Heart right ventricle (tissue), 16 donors: ENCODE results near the gene HES7. TPM values are rescaled to one million over a fixed set of nuclear protein-coding genes. Genes with fewer than 3 reads are reported as not detected.

Experiments used
- ATAC-seq, 8 donors: fragments of 200-7000 bp; cut with Tn5 transposase; one replicate each; pipeline ENCODE4 v1.9.1; 2020; ENCODE audit warnings: mild to moderate bottlenecking in 8 of 8, moderate library complexity in 8 of 8, moderate number of reproducible peaks in 1 of 8
- DNase-seq, 2 donors: peaks; one replicate each; pipeline ENCODE4 v3.0.0-alpha.2; 2020
- H3K27ac ChIP-seq, 10 donors: fragments of 200-600 bp; sonication (generic) in 2 of 10; one replicate each; pipeline versions ENCODE4 v1.5.0 to v1.8.0; 2020 to 2022; ENCODE audit warnings: mild to moderate bottlenecking in 3 of 10
- H3K27me3 ChIP-seq, 7 donors: fragments of 200-600 bp; one replicate each; pipeline ENCODE4 v1.8.0; 2021 to 2022; ENCODE audit warnings: mild to moderate bottlenecking in 2 of 7
- H3K36me3 ChIP-seq, 9 donors: fragments of 200-600 bp; sonication (generic) in 1 of 9; one replicate each; pipeline versions ENCODE4 v1.5.0 to v1.8.0; 2020 to 2022; ENCODE audit warnings: mild to moderate bottlenecking in 2 of 9
- H3K4me1 ChIP-seq, 9 donors: fragments of 200-600 bp; sonication (generic) in 1 of 9; one replicate each; pipeline versions ENCODE4 v1.5.0 to v1.8.0; 2020 to 2022; ENCODE audit warnings: mild to moderate bottlenecking in 4 of 9
- H3K4me3 ChIP-seq, 10 donors: fragments of 200-600 bp; sonication (generic) in 2 of 10; one replicate each; pipeline versions ENCODE4 v1.5.0 to v1.8.0; 2020 to 2022; ENCODE audit warnings: mild to moderate bottlenecking in 7 of 10, moderate library complexity in 2 of 10
- H3K9me3 ChIP-seq, 11 donors: fragments of 200-600 bp in 10 of 11; sonication (generic) in 2 of 11; one replicate each; pipeline versions ENCODE4 v1.5.0 to v1.8.0; 2013 to 2022; ENCODE audit warnings: mild to moderate bottlenecking in 2 of 11, control low read depth in 1 of 11, moderate library complexity in 1 of 11
- WGBS, 2 donors: extraction: QIAGEN DNeasy Blood & Tissue Kit; methylation state at CpG; one replicate each; pipeline ENCODE4 v1.1.7; 2013; ENCODE audit warnings: inconsistent platforms in 1 of 2; 5-methylcytosine and 5-hydroxymethylcytosine counted together
- intact Hi-C, 10 donors: fragments of 100-400 bp; cut with DNase I; formaldehyde crosslinking; loops; one replicate each; pipeline versions ENCODE4 v1.11.1 to v1.14.2; 2022
- polyA plus RNA-seq, 2 donors: library from polyadenylated mRNA; stranded (reverse); fragments of 200-250 nt; gene quantifications; one replicate each; pipeline ENCODE4 v1.2.3, GENCODE V29; 2013
- total RNA-seq, 10 donors: library from RNA; stranded (reverse); fragmentation: NEBNext Ultra II Directional in 3 of 10; extraction: Animal tissue kit (Norgen Biotek cat#: 25700) in 3 of 10; gene quantifications; one replicate each; pipeline versions ENCODE4 v1.2.1 to v1.2.4, GENCODE V29; 2021 to 2023
- TF ChIP-seq, protein P1 (sequence below), 9 donors: fragments of 200-600 bp; sonication (generic) in 2 of 9; IDR thresholded peaks; one replicate each; pipeline versions ENCODE4 v1.5.0 to v1.8.0; 2021 to 2022; ENCODE audit warnings: antibody characterized with exemption in 9 of 9, mild to moderate bottlenecking in 5 of 9, moderate library complexity in 1 of 9
- donor health status: Arrhythmogenic right ventricular cardiomyopathy.
- donor health status: ischemic (EF 13 %, LVEDD 7.1; RV severe dilation, severe dysfunction).
- donor health status: healthy with polysubstance abuse.
- donor health status: DM: no; HTN: yes; CAD: no.
- donor health status: DM: no; HTN: no; CAD: no.
- donor health status: ischemic (EF 25% LVEDD 6.9; RV normal size, moderate dysfunction).
- donor health status: ischemic (EF 25% LVEDD 5.7; RV mildly dilated, moderate dysfunction).
- donor health status: healthy.
- donor health status: DM: yes; HTN: yes; CAD: no.
- donor health status: Ischemic cardiomyopathy.
- donor health status: ischemic (EF 35%, LVEDD 5.7; RV mildly dilated, moderate dysfunction).
- donor health status: nonischemic (EF 11% LVEDD 7.7; RV severe dilation, severe dysfunction).
- donor health status: DM: yes; HTN: yes; CAD: no.
- donor health status: PGD.
- donor health status: ischemic (EF 29% LVEDD 5.4; RV normal size, mild dysfunction).
- donor health status: nonischemic (EF 23%, LVEDD 6.1; RV moderate dilation, normal function).

The HES7 gene
- total and polyA plus RNA-seq, 12 donors: 0.17 to 1.5 (median 0.42) TPM; not detected in 5

- 2% methylated on average over 46 of the region's 46 CpGs for WGBS, 2 donors
- peaks cover 16 to 46% (median 44%) of the 10 kb centered on the region in 9 donors for H3K36me3 ChIP-seq
- peaks cover 2 to 40% (median 28%) of the 10 kb centered on the region in 9 donors for H3K4me1 ChIP-seq
- no peaks in the 10 kb centered on the region for H3K9me3 ChIP-seq
- peak; percentile 91 to 97 (median 94) for ATAC-seq
- intact Hi-C loops: loop anchor here in 6 of 10 donors (1.0 to 5.0 kb wide), 7 partner anchors 12 to 158 kb away; partner anchors contain the start of gene SLC25A35 (in 1 of the 6)
- H3K4me3 ChIP-seq: peak overlapping the region in 7 of 10 donors; percentile 6 to 40 (median 21)
- no peaks in the 10 kb centered on the region for H3K27me3 ChIP-seq
- TF ChIP-seq, protein P1, sequence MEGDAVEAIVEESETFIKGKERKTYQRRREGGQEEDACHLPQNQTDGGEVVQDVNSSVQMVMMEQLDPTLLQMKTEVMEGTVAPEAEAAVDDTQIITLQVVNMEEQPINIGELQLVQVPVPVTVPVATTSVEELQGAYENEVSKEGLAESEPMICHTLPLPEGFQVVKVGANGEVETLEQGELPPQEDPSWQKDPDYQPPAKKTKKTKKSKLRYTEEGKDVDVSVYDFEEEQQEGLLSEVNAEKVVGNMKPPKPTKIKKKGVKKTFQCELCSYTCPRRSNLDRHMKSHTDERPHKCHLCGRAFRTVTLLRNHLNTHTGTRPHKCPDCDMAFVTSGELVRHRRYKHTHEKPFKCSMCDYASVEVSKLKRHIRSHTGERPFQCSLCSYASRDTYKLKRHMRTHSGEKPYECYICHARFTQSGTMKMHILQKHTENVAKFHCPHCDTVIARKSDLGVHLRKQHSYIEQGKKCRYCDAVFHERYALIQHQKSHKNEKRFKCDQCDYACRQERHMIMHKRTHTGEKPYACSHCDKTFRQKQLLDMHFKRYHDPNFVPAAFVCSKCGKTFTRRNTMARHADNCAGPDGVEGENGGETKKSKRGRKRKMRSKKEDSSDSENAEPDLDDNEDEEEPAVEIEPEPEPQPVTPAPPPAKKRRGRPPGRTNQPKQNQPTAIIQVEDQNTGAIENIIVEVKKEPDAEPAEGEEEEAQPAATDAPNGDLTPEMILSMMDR (IDR thresholded peaks at IDR 0.05): peak; percentile 84 to 94 (median 90)
- peak; percentile 95 to 96 for DNase-seq
- peak overlapping the region; percentile 30 to 84 (median 72) for H3K27ac ChIP-seq
Observed at GRCh38 chr17:8138672-8139371, 14.9 kb upstream of the HES7 start.

GRCh38 chr17:8138374-8138671 is 14.4 kb upstream of the HES7 start:
- H3K4me1 ChIP-seq: peaks cover 2 to 40% (median 28%) of the 10 kb centered on the region in 9 donors
- TF ChIP-seq, protein P1 (IDR thresholded peaks at IDR 0.05): no peak
- H3K27me3 ChIP-seq: no peaks in the 10 kb centered on the region
- peak overlapping the region in 9 of 10 donors; percentile 49 to 84 (median 72) for H3K27ac ChIP-seq
- H3K4me3 ChIP-seq: peak overlapping the region in 7 of 10 donors; percentile 6 to 40 (median 21)
- H3K36me3 ChIP-seq: peaks cover 12 to 41% (median 39%) of the 10 kb centered on the region in 9 donors
- no peak for DNase-seq
- intact Hi-C loops: loop anchor here in 6 of 10 donors (1.0 to 5.0 kb wide), 6 partner anchors 16 to 159 kb away; partner anchors contain the start of gene SLC25A35 (in 1 of the 6)
- WGBS, 2 donors: 0 to 3% methylated on average over 7 of the region's 7 CpGs
- peak in 1 of 8 donors; percentile 34 for ATAC-seq
- no peaks in the 10 kb centered on the region for H3K9me3 ChIP-seq

DNA sequence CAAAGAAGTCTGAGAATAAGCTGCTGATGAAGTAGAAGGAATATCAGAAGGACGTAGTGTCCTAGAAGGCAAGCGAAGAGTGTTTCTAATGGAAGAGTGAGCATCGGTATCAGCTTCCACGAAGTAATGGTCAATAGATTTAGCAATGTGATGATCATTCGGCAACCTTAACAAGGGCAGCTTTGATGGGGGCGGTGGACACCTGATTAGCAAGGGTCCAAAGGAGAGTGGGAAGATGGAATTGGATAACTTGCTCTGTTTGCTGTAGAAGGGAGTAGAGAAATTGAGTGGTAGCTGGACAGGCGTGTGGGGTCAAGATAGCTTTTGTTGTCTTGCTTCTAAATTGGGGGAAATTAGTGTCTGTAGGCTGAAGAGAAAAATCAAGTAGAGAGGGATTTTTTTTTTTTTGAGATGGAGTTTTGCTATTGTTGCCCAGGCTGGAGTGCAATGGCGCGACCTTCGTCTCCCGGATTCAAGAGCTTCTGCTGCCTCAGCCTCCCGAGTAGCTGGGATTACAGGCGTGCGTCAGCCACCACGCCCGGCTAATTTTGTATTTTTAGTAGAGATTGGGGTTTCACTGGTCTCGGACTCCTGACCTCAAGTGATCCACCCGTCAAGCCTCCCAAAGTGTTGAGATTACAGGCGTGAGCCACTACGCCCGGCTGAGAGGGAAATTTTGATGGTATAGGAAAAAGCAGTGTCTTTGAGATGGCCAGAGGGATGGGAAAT is 13.9 kb upstream of the HES7 start:
- WGBS, 2 donors: 29 to 42% methylated on average over 21 of the region's 21 CpGs
- Histone ChIP-seq H3K4me3 (peak overlapping the region in 7 of 10 donors; percentile 6 to 40 (median 21)), H3K27me3 (no peaks in the 10 kb centered on the region), H3K9me3 (no peaks in the 10 kb centered on the region), H3K4me1 (peaks cover 2 to 40% (median 28%) of the 10 kb centered on the region in 9 donors), H3K36me3 (peaks cover 7 to 36% (median 34%) of the 10 kb centered on the region in 9 donors), H3K27ac (peak overlapping the region in 8 of 10 donors; percentile 49 to 84 (median 74))
- DNase-seq (no peak), ATAC-seq (no peak)
- TF ChIP-seq, protein P1 (IDR thresholded peaks at IDR 0.05): no peak
- intact Hi-C loops: loop anchor here in 7 of 10 donors (1.0 to 5.0 kb wide), 7 partner anchors 17 to 159 kb away; partner anchors contain the start of gene SLC25A35 (in 1 of the 7)

GRCh38 chr17:8133941-8134340 is 10.0 kb upstream of the HES7 start:
- 89 to 91% methylated on average over 4 of the region's 4 CpGs for WGBS, 2 donors

More at GRCh38 chr17:8133941-8134340, 10.0 kb upstream of the HES7 start:
- Histone ChIP-seq H3K27me3 (peaks cover 0 to 15% (median 0%) of the 10 kb centered on the region in 7 donors), H3K27ac (no peak overlapping the region), H3K36me3 (no peaks in the 10 kb centered on the region), H3K4me3 (no peak overlapping the region), H3K4me1 (peaks cover under 1 to 14% (median 9%) of the 10 kb centered on the region in 9 donors), H3K9me3 (no peaks in the 10 kb centered on the region)
- TF ChIP-seq, protein P1 (IDR thresholded peaks at IDR 0.05): no peak
- DNase-seq (no peak), ATAC-seq (no peak)
- intact Hi-C loops: no loop called here
